Glomerular visceral epithelial cell (primary cell): ENCODE data around the gene PTPRD.

Source experiments
- DNase-seq: peaks from one replicate; pipeline ENCODE4 v3.0.0-alpha.2; 2016; ENCODE audit errors: extremely low spot score

The PTPRD gene

GRCh38 chr9:8864545-8864896 lies 1748.3 kb downstream of the PTPRD start:
- DNase-seq = peak; percentile 52

- DNase-seq = peak; percentile 56
These were observed 1748.8 kb downstream of the PTPRD start for GRCh38 chr9:8863886-8864544.

- peak; percentile 23 for DNase-seq
These were observed 1749.7 kb downstream of the PTPRD start for GRCh38 chr9:8863069-8863468.

GRCh38 chr9:8860925-8861324 lies 1751.9 kb downstream of the PTPRD start:
- peak; percentile 51 for DNase-seq

- no peak for DNase-seq
These were observed 1752.7 kb downstream of the PTPRD start for GRCh38 chr9:8860086-8860485.

GRCh38 chr9:8859416-8859815 lies 1753.4 kb downstream of the PTPRD start:
- no peak for DNase-seq

- no peak for DNase-seq
These were observed 1754.1 kb downstream of the PTPRD start for GRCh38 chr9:8858596-8859161.

- peak; percentile 85 for DNase-seq
These were observed 1754.7 kb downstream of the PTPRD start for GRCh38 chr9:8857926-8858595.

- peak; percentile 45 for DNase-seq
These were observed 1755.5 kb downstream of the PTPRD start for GRCh38 chr9:8857068-8857925.

GRCh38 chr9:8856396-8857067 lies 1756.3 kb downstream of the PTPRD start:
- DNase-seq = no peak

GRCh38 chr9:8855046-8855445 lies 1757.8 kb downstream of the PTPRD start:
- peak; percentile 48 for DNase-seq

- no peak for DNase-seq
These were observed 1760.4 kb downstream of the PTPRD start for GRCh38 chr9:8852301-8852864.

- no peak for DNase-seq
These were observed 1761.9 kb downstream of the PTPRD start for GRCh38 chr9:8850914-8851313.

GRCh38 chr9:8845808-8846207 lies 1767.0 kb downstream of the PTPRD start:
- DNase-seq = no peak

GRCh38 chr9:8845376-8845775 lies 1767.4 kb downstream of the PTPRD start:
- DNase-seq = no peak

GRCh38 chr9:8844549-8844948 lies 1768.3 kb downstream of the PTPRD start:
- DNase-seq = no peak

- DNase-seq = no peak
These were observed 1770.2 kb downstream of the PTPRD start for GRCh38 chr9:8842402-8843193.

- DNase-seq = no peak
These were observed 1774.7 kb downstream of the PTPRD start for GRCh38 chr9:8838136-8838535.

- no peak for DNase-seq
These were observed 1777.5 kb downstream of the PTPRD start for GRCh38 chr9:8835291-8835690.

GRCh38 chr9:8832955-8833354 lies 1779.8 kb downstream of the PTPRD start:
- DNase-seq = no peak

- no peak for DNase-seq
These were observed 1780.4 kb downstream of the PTPRD start for GRCh38 chr9:8832386-8832785.
